A549 (cell line): ENCODE results near the gene LYZL1.

Source experiments
- MAFK ChIP-seq: fragments of 450-650 bp; IDR thresholded peaks from 2 replicates; pipeline ENCODE4 v1.6.1; 2014; ENCODE audit not compliant: partially characterized antibody
- POLR2A ChIP-seq: IDR thresholded peaks from 2 replicates; pipeline ENCODE4 v1.6.1; 2012; ENCODE audit warnings: mild to moderate bottlenecking, low read length

DNA sequence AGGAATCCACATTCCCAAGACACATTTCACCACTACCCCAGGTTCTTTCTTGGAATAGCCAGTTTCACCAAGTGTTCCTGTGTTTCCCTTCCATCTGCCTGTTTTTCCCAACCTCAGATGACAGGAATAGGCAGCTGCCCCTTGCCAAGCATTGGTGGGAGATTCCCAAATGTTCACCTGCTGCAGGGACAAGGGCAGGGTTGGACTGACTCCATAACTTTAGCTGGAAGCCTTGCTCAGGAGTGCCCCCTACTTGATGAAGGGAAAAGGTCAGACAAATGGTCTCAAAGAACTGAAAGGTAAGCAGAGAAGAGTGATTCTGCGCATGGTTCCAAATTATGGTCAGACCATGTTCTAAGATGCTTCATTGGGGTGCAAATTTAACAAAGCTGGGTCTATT is 45.1 kb upstream of the LYZL1 start:
- TF ChIP-seq POLR2A = no peak
- no peak for TF ChIP-seq MAFK
